Endometrial microvascular endothelial cells (primary cell): ENCODE results near the gene TGFBR3. TPM values are rescaled to one million over a fixed set of nuclear protein-coding genes. Genes with fewer than 3 reads are reported as not detected.

ENCODE experiments used
- in situ Hi-C: cut with HindIII; loops from 2 replicates; pipeline ENCODE4 v1.10.0; 2017; ENCODE audit warnings: low sequenced_read_pairs, low pct_unique_long_range_greater_than_20kb; ENCODE audit errors: inconsistent ontology term
- total RNA-seq: library from RNA; depleted of rRNA; stranded (reverse); fragments of >200 nt; gene quantifications from one replicate; pipeline ENCODE4 v1.2.3, GENCODE V29; 2015; ENCODE audit errors: inconsistent ontology term

Gene TGFBR3
- total RNA-seq, 1 donor from 2014 or later, result 17.8 TPM

DNA sequence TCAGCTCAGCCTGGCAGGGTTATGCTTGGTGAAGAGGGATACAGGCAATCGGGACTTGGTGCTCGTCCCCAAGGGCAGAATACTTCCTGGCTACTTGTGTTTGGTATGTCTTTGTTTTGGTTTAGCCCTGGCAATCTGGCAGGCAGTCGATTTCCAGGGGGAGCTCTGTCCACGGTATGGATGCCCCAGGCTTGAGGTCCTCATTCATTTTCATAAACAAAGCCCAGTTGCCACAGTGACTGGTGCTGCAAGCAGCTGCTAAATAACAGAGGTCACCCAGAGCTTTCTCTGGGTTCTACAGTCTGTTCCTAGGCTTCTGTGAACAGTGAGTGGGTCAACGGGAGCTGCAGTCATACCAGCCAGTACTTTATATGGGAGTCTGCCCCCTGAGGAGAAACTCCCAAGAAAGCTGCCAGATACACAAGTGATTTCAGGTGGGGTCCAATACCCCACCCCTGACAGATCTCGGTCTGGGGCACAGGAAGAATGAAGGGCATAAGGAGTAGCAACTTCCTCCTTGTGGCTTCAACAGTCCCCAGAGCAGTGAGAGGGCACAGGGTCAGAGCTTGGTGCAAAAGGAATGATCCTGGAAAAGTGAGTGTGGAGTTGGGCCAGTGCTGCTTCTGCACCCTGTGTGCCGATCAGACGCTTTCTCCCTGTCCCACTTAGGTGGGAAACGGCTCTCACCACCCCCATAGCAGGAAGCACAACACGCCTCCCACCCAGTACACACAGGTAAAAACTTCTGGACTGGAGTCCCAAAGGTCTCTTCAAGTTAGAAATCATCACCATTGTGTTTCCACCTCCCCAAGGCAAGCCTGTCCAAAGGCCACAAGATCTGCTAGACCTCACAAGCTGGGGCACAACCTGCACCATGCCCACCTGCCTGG, 55.5 kb downstream of the TGFBR3 start:
- in situ Hi-C loops, result no loop called here

DNA sequence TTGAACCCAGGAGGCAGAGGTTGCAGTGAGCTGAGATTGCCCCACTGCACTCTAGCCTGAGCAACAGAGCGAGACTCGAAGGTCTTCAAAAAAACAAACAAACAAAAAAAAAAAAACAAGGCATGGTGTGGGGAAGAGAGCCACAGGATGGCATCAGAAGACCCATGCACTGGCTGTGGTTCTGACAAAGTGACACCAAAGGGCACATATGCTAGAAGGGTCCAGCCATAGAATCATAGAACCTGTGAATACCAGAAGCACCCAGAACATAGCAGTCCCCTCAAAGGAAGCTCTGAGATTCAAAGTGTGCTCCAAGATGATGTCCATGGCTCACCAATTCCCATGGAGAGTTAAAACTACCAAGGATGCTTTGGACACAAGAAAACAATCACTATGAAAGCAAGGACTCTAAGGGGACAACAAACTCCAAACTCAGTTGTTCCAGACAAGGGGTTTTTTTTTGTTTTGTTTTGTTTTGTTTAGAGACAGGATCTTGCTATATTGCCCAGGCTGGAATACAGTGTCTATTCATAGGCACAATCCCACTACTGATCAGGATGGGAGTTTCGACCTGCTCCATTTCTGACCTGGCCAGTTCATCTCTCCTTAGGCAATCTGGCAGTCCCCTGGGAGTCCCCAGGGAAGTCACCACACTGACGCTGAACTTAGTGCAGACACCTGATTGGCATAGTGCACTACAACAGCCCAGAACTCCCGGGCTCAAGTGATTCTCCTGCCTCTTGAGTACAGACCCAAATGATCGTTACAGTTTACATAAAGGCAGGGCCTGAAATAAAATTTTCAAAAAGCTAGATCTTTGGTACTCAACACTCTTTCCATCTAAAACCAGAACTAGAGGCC, 56.4 kb downstream of the TGFBR3 start:
- in situ Hi-C loops, result no loop called here

DNA sequence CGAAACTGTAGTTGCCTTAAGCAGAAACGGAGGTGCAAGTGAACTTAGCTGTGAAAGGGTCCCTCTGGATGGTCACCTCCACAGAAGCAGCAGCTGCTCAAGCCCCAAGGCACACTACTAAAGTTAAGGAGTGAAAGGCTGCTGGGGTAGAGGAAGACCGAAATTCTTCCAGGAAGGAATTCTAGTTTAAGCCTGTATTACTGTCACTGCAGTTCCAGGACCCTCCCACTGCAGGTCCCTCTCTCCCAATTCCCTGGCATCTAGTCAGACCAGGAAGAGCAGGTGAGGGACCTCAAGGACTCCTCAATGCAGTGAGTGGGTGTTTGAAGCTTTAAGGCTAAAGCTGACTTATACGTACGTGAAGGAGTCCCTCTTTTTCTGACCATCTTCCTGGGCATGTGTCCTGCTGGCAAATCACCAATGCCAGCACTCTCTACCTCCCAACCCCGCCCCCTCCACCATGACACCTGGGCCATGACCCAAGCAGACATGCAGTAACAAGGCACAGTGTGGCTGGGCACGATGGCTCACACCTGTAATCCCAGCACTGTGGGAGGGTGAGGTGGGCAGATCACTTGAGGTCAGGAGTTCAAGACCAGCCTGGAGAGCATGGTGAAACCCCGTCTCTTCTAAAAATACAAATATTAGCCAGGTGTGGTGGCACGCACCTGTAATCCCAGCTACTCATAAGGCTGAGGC, 57.2 kb downstream of the TGFBR3 start:
- in situ Hi-C loops, result no loop called here

DNA sequence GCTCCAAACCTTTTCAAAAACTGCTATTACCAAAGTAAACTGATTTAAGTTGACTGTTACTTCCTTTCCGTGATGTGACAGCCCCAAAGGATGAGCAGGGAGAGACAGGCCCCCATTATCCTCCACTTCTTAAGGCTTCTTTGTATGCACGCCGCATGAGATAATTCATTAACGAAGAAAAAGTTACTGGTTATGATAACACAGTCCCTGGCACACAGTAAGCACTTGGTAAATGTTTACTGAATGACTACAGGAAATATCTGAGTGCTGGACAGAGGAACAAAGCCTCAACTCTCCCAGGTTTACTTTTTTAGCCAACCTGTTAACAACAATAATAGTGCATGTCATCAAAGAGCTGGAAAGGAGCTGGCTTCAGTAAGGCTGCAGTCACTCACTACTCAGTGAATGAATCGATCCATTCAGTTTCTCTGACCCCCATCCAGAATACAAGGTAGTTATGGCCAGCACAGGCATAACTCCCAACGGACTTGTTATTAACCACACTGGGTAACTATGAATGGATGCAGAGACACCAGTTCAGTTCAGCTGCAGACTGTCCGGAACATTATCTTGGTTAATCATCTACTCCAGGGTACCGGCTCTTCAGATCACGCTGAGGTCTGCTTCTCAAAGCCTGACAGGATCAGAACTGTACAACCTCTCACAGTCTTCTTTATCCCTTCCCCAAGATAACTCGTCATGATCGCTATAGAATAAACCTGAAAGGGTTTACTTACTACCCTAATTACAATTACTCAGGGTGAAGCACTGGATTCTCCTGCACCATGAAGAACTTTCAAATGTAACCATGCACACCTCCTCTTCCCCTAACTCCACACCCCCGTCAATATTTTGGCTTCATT, 58.3 kb downstream of the TGFBR3 start:
- in situ Hi-C loops, result no loop called here

DNA sequence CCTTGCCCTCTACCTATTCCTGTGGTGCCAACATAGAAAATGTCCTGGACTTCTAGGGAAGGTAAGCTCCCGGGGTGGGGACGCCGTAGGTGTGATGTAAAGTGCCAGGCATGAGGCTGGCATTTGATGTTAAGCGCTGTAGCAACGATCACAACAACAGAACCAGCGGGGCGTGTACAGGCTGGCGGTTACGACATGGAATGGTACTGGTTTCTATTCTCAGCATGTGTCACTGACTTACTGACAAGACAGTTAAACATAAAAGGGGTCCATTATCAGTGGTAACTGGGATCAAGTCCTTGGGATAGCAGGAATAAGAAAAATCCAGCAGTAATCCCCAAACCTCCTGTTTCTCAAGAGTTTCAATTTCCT, 58.9 kb downstream of the TGFBR3 start:
- in situ Hi-C loops, result no loop called here

DNA sequence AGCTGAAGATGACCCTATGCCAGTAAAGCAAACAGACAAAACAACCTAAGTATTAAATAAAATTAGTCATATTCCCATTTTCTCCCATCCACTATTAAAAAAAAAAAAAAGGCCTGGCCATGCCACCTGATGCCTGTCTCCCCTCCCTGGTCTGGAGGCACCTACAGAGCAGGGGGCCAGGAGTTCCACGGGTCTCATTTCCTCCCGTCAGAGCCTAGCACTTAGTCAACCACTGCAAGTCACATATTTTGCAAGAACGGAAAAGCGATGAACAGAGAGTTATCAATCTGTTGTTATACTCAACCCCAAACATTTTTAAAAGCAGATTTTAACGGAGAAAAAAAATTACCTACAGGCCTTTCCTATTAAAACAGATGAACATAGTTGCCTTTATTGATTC, 59.3 kb downstream of the TGFBR3 start:
- in situ Hi-C loops, result no loop called here

DNA sequence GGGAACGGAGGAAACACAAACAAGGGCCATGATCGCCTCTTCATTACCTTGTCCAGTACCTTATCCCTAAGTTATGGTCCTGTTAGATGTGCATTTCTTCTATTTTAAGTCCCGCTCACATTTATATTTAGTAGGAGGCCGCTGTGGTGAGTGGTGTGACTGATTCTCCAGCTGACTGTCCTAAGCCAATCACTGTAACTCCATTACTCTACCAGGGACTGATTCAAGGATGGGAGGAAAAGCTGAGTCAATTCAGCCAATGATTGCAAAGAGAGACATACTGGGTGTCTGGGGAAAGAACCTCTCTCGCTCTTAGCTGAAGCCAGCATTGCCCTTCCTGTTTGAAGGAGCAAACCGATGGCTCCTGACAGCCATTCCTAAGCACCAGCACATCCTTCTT, 59.7 kb downstream of the TGFBR3 start:
- in situ Hi-C loops, result no loop called here

DNA sequence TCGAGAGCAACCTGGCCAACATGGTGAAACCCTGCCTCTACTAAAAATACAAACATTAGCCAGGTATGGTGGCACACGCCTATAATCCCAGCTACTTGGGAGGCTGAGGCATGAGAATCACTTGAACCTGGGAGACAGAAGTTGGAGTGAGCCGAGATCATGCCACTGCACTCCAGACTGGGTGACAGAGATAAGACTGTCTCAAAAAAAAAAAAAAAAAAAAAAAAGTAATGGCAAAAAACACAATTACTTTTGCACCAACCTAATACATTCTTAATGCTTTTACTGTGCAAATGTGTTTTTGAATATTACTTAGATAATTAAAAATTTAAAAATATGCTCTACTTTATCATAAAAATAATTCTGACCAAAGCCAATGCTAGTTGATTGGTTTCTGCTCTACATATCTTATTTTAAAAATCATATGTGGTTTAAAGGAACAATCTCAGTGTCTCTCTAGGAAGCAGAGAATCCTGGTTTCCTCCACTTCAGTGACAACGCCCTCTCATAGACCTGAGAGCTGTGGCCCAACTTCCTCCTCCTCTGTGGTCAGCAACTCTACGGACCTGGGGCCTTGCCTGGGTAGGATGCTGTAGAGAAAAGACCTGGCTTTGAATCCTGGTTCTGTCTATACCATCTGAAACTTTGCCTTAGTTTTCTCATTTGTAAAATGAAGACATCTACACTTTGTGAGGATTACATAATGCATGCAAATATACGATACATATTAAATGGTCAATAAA, 64.7 kb downstream of the TGFBR3 start:
- in situ Hi-C loops, result no loop called here

DNA sequence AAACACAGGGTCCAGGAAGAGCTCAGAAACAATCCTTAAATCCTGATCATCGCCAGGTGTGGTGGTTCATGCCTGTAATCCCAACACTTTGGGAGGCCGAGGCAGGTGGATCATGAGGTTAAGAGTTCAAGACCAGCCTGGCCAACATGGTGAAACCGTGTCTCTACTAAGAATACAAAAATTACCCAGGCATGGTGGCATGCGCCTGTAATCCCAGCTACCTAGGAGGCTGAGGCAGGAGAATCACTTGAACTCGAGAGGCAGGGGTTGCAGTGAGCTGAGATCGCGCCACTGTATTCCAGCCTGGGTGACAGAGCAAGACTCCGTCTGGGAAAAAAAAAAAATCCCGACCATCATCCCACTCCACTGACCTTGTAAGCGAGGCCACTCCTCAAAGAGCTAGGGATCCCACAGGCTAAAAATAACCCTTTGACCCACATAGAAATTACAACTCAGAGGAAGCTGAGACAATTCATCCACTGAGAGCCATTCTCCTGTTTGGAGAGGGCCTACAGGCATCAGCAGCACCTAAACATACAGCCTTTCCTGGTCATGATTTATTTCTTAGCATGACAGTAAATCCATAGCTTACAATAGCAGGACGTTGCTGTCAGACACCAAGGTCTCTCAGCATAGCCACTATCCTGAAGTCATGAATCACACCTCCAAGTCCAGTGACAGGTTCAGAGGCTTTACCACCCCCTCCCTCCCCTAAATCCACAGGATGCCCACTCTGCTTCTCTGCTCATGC, 66.7 kb downstream of the TGFBR3 start:
- in situ Hi-C loops, result no loop called here

DNA sequence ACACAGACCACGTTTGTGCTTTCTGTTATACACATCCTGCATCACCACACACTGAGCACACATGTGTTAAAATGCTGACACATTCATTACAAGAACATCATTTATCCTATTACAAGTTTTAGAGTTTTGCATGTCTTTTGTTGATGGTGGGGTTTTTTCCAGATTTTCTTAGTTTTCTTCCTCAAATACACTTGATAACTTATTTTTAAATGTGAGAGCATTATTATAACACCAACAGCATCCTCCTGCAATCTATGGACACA, 67.3 kb downstream of the TGFBR3 start:
- in situ Hi-C loops, result no loop called here

DNA sequence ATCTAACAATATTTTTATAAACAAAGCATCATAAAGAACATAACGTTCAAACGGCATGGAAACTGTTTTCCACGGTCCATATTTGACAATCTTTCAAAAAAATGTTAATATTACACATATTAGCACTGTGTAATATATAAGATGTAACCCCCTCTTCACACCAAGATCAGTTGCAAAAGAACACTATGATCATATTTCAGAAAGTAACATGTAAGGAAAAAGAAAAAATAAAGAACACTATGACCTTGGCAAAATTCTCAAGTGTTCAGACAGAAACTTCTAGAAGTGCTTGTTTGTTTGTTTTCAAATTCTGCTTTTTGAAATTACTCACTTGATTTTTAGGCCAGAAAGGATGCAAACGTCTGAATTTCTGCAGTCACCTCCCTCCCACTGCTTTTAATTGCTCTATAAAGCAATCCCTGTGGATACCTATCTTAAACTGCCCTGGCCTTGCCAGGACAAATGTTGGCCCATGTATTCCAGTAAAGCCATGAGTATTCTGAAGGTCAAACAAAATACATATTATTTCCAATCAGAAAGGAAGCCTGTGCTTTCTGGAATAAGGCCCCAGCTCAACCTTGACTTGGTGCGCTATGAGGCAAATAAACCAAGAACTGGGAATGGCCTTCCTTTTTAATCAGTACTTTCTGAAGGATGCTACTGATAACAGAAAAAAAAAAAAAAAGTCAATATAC, 68.6 kb downstream of the TGFBR3 start:
- in situ Hi-C loops, result no loop called here

DNA sequence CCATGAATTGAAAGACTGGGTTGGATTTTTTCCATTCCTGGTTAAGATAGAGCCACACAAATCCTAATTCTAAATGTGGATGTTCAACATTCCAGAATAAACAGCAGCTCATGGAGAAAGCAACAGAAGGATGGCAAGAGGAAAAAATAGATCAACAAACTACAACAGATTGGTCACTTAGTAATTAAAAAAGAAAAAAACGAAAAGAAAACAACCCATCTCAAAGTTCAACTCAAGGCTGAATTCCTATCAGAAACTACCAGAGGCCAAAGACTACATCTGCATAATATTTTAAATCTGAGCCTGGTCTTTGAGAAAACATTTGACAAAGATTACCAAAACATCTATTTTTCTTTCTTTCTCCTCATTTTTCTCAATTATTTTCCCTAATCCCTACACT, 69.9 kb downstream of the TGFBR3 start:
- in situ Hi-C loops, result no loop called here

DNA sequence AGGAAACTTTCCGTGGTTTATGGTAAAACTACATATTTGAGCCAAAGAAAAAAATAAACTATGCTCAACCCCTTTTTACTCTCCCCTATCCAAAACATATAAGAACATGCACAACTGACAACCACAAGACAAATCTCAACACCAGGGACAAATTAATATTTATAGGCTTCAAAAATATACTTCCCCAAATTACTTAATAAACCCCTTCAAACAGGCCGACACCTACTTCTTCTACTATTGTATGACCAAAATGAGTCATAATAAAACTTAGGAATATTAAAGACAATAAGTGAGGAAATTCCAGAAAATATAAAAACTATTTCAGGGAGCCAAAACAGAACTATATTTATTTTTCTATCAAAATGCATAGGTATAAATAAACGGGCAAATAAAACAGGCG, 71.5 kb downstream of the TGFBR3 start:
- in situ Hi-C loops, result no loop called here

DNA sequence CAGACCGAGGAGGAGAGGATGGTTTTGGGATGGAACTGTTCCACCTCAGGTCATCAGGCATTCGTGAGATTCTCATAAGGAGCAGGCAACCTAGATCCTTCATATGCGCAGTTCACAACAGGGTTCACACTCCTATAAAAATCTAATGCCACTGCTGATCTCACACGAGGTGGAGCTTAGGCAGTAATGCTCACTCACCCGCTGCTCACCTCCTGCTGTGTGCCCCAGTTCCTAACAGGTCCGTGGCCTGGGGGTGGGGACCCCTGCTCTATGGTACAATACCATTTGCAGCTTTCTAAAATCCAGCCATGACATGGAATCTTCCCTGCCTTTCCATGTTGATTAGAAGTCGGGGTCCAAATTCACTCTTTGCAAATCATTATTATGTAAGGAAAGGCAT, 72.1 kb downstream of the TGFBR3 start:
- in situ Hi-C loops, result no loop called here

DNA sequence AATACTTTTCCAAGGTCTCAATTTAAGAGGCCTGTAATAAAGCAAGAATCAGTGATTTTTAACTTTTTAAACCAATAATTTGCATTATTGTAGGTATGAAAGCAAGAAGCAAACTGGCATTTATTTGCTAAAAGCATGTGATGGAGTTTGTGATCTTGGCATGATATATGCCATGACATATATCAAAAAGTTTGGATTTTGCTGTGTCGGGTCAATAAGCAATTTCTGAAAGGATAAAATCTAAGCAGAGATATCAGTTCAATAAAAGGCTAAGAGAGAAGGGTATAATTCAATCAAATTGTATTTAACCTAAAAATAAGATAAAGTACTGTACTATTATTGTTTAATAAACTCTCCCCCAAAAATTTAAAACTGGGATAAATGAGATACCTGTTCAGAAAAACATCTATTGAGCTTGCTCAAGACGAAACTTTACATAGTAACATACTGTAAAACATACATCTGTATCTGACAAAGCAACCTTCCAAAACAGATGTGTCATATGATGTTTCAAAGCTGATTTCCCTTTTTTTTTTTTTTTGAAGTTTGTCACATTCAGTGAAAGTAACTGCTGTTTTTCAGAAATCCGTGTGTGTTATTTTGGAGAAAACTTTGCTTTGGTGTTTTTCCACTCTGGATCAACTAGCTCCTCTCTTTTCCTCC, 74.5 kb downstream of the TGFBR3 start:
- in situ Hi-C loops, result no loop called here

DNA sequence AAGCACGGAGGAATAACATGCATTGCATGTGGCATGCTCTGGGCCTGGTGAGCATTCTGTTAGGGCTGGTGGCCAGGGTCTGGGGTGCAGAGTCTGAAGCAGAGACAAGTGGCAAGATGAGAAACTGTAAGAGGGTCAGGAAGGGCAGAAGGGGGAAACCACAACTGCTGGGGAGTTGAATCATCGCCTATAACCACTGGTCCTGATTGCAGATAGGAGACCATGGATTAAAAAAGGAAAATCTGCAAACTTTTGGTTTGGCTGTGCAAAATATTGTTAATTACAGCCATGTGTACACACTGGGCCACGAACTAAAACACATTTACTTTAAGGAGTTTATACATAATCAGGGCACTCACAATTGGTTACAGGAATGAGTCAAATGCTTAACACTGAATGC, 76.6 kb downstream of the TGFBR3 start:
- in situ Hi-C loops, result no loop called here
